SK-N-SH (cell line): ENCODE measurements around the gene CNGA3. TPM values are rescaled to one million over a fixed set of nuclear protein-coding genes. Genes with fewer than 3 reads are reported as not detected.

ENCODE experiments used
- CTCF ChIA-PET: fragments of 300-600, 350-600 bp; formaldehyde crosslinking; extraction: SDS; loops from one replicate; lab custom pipeline; 2021; lab: Yijun Ruan, JAX
- POLR2A ChIA-PET: fragments of 350-600 bp; sonication (Branson Sonifier 250); formaldehyde crosslinking; extraction: SDS; loops from one replicate; lab custom pipeline; 2020; ENCODE audit warnings: antibody characterized with exemption, inconsistent platforms; lab: Yijun Ruan, JAX
- DNase-seq: peaks from one replicate; pipeline ENCODE4 v3.0.0; 2012
- H2AFZ ChIP-seq: fragments of 200-600 bp; sonication (generic); 2 replicates; pipeline ENCODE4 v1.8.1; 2016; ENCODE audit warnings: antibody characterized with exemption, mild to moderate bottlenecking, low read depth
- H3F3A ChIP-seq: fragments of 200-600 bp; sonication (generic); replicated peaks from 2 replicates; pipeline ENCODE3; 2016; ENCODE audit warnings: antibody characterized with exemption, mild to moderate bottlenecking; ENCODE audit not compliant: insufficient read depth
- H3K27ac ChIP-seq, 2 experiments: fragments of 200-500 bp in 1 of 2; fragments of 200-600 bp in 1 of 2; sonication (Bioruptor generic) in 1 of 2; sonication (generic), shearing (Covaris generic) in 1 of 2; 2 replicates each; pipeline versions ENCODE4 v1.5.1 to v1.6.1; 2014 to 2016; ENCODE audit warnings: low read depth in 2 of 2, inconsistent platforms in 1 of 2, low read length in 1 of 2, mild to moderate bottlenecking in 1 of 2, mixed read lengths in 1 of 2
- H3K27me3 ChIP-seq: fragments of 200-600 bp; sonication (generic), shearing (Covaris generic); 2 replicates; pipeline ENCODE4 v1.6.1; 2016; ENCODE audit warnings: mixed run types; ENCODE audit not compliant: insufficient read depth
- H3K36me3 ChIP-seq, 2 experiments: fragments of 200-500 bp in 1 of 2; fragments of 200-600 bp in 1 of 2; sonication (Bioruptor generic) in 1 of 2; sonication (generic) in 1 of 2; replicated peaks in 1 of 2; 2 replicates each; pipeline versions ENCODE3 to v1.5.1; 2014 to 2016; ENCODE audit warnings: low read length in 1 of 2, mild to moderate bottlenecking in 1 of 2; ENCODE audit not compliant: insufficient read depth in 2 of 2, control insufficient read depth in 1 of 2
- H3K4me1 ChIP-seq, 2 experiments: fragments of 200-500 bp in 1 of 2; fragments of 200-600 bp in 1 of 2; sonication (Bioruptor generic) in 1 of 2; sonication (generic), shearing (Covaris generic) in 1 of 2; 2 replicates each; pipeline versions ENCODE4 v1.5.1 to v1.6.1; 2014 to 2016; ENCODE audit warnings: low read depth in 1 of 2, low read length in 1 of 2, mixed run types in 1 of 2; ENCODE audit not compliant: insufficient read depth in 2 of 2, control insufficient read depth in 1 of 2
- H3K4me2 ChIP-seq: fragments of 200-600 bp; sonication (generic), shearing (Covaris generic); 2 replicates; pipeline ENCODE4 v1.6.1; 2017; ENCODE audit warnings: mixed run types
- H3K4me3 ChIP-seq, 2 experiments: fragments of 200-500 bp in 1 of 2; fragments of 200-600 bp in 1 of 2; sonication (Bioruptor generic) in 1 of 2; sonication (generic), shearing (Covaris generic) in 1 of 2; 2 replicates each; pipeline versions ENCODE4 v1.5.1 to v1.8.1; 2014 to 2016; ENCODE audit warnings: low read depth in 2 of 2, inconsistent platforms in 1 of 2, low read length in 1 of 2, mild to moderate bottlenecking in 1 of 2, mixed read lengths in 1 of 2, moderate library complexity in 1 of 2
- H3K79me2 ChIP-seq: fragments of 200-600 bp; sonication (generic); 2 replicates; pipeline ENCODE4 v1.8.1; 2017; ENCODE audit warnings: mild to moderate bottlenecking; ENCODE audit not compliant: insufficient read depth
- H3K9ac ChIP-seq: fragments of 200-600 bp; sonication (generic); 2 replicates; pipeline ENCODE4 v1.6.1; 2017; ENCODE audit warnings: mixed run types
- H3K9me2 ChIP-seq: fragments of 200-600 bp; sonication (generic); 2 replicates; pipeline ENCODE4 v1.6.1; 2017; ENCODE audit warnings: mixed run types
- H3K9me3 ChIP-seq: fragments of 200-600 bp; sonication (generic); 2 replicates; pipeline ENCODE4 v1.6.1; 2017; ENCODE audit warnings: mixed run types, mild to moderate bottlenecking, moderate library complexity
- H4K20me1 ChIP-seq: fragments of 200-600 bp; sonication (generic); 2 replicates; pipeline ENCODE4 v1.6.1; 2017; ENCODE audit warnings: mild to moderate bottlenecking, mixed run types; ENCODE audit not compliant: insufficient read depth
- EP300 ChIP-seq, 2 experiments: IDR thresholded peaks; 2 replicates each; pipeline versions ENCODE4 v1.4.0 to v1.6.1; 2012; ENCODE audit warnings: borderline replicate concordance in 1 of 2, low read depth in 1 of 2, low read length in 1 of 2
- EZH2phosphoT487 ChIP-seq: fragments of 200-600 bp; sonication (generic); IDR thresholded peaks from 2 replicates; pipeline ENCODE4 v1.6.1; 2017; ENCODE audit warnings: low read depth, mixed run types, mild to moderate bottlenecking, antibody characterized with exemption, moderate library complexity, borderline replicate concordance
- FOXJ3 ChIP-seq: sonication (generic); formaldehyde crosslinking; IDR thresholded peaks from 2 replicates; pipeline ENCODE4 v1.5.1; 2020; ENCODE audit warnings: mild to moderate bottlenecking, missing genetic modification reagents
- FOXM1 ChIP-seq: IDR thresholded peaks from 2 replicates; pipeline ENCODE4 v1.4.0; 2012; ENCODE audit warnings: low read depth, mild to moderate bottlenecking
- GABPA ChIP-seq: IDR thresholded peaks from 2 replicates; pipeline ENCODE4 v1.4.0; 2012; ENCODE audit warnings: low read depth, mild to moderate bottlenecking
- GATA2 ChIP-seq: sonication (generic); formaldehyde crosslinking; IDR thresholded peaks from 2 replicates; pipeline ENCODE4 v1.5.0; 2020; ENCODE audit warnings: mild to moderate bottlenecking, missing genetic modification reagents
- IRF3 ChIP-seq: fragments of 150-350 bp; IDR thresholded peaks from 2 replicates; pipeline ENCODE4 v1.6.1; 2016; ENCODE audit warnings: mild to moderate bottlenecking, low read depth, low read length
- JUND ChIP-seq: IDR thresholded peaks from 2 replicates; pipeline ENCODE4 v1.4.0; 2012
- MEF2A ChIP-seq: IDR thresholded peaks from 2 replicates; pipeline ENCODE4 v1.4.0; 2012; ENCODE audit warnings: low read depth, borderline replicate concordance
- NRF1 ChIP-seq: IDR thresholded peaks from 2 replicates; pipeline ENCODE4 v1.6.1; 2012; ENCODE audit warnings: low read depth, mild to moderate bottlenecking, low read length
- RAD21 ChIP-seq: IDR thresholded peaks from 2 replicates; pipeline ENCODE4 v1.6.1; 2012; ENCODE audit warnings: mild to moderate bottlenecking, low read length
- RFX5 ChIP-seq: IDR thresholded peaks from 2 replicates; pipeline ENCODE4 v1.6.1; 2012; ENCODE audit warnings: mild to moderate bottlenecking, improper control_type of control experiment, low read length
- RXRA ChIP-seq: IDR thresholded peaks from 2 replicates; pipeline ENCODE4 v1.4.0; 2012; ENCODE audit warnings: low read depth, mild to moderate bottlenecking, borderline replicate concordance
- SIN3A ChIP-seq: IDR thresholded peaks from 2 replicates; pipeline ENCODE4 v1.6.1; 2012; ENCODE audit warnings: low read depth, mild to moderate bottlenecking, low read length, moderate library complexity, borderline replicate concordance
- SMC3 ChIP-seq: IDR thresholded peaks from 2 replicates; pipeline ENCODE4 v1.6.1; 2012; ENCODE audit warnings: low read depth, low read length, improper control_type of control experiment
- TAF1 ChIP-seq: IDR thresholded peaks from 2 replicates; pipeline ENCODE4 v1.6.1; 2012; ENCODE audit warnings: low read depth, mild to moderate bottlenecking, low read length, moderate library complexity, borderline replicate concordance
- TCF12 ChIP-seq: IDR thresholded peaks from 2 replicates; pipeline ENCODE4 v1.4.0; 2012
- USF1 ChIP-seq: IDR thresholded peaks from 2 replicates; pipeline ENCODE4 v1.4.0; 2012; ENCODE audit warnings: low read depth, borderline replicate concordance
- YY1 ChIP-seq: IDR thresholded peaks from 2 replicates; pipeline ENCODE4 v1.4.0; 2012; ENCODE audit warnings: low read depth, mild to moderate bottlenecking
- WGBS: methylation state at CpG from one replicate; pipeline ENCODE4 v1.1.6; 2017; ENCODE audit warnings: low lambda C conversion rate; 5-methylcytosine and 5-hydroxymethylcytosine counted together
- polyA plus RNA-seq, 3 experiments: library from polyadenylated mRNA; depleted of rRNA; stranded (reverse); fragments of >200 nt; gene quantifications; 2 replicates each; pipeline ENCODE4 v1.2.3, GENCODE V29; 2012

CNGA3 gene
- polyA plus RNA-seq, 1 of the 3 experiments (the other 2 are of a cell fraction) = not detected

- Histone ChIP-seq H3K9me3 (no peaks in the 10 kb centered on the region), H3K4me2 (no peak overlapping the region), H3K79me2 (no peaks in the 10 kb centered on the region), H3K36me3 (no peaks in the 10 kb centered on the region), H3K4me3 (no peak overlapping the region), H3K27ac (no peak overlapping the region), H3K9me2 (no peaks in the 10 kb centered on the region), H2AFZ (no peak overlapping the region), H4K20me1 (no peaks in the 10 kb centered on the region), H3K4me1 (no peaks in the 10 kb centered on the region), H3F3A (no peaks in the 10 kb centered on the region), H3K9ac (no peak overlapping the region), H3K27me3 (peaks cover 7% of the 10 kb centered on the region; the same call in 1 of the 2 replicates)
- no peak for DNase-seq
- CTCF ChIA-PET = no interaction called here
- 63% methylated on average over 9 of the region's 9 CpGs for WGBS
- POLR2A ChIA-PET = no interaction called here
- TF ChIP-seq YY1 (no peak), TCF12 (no peak), USF1 (no peak), IRF3 (no peak), EZH2phosphoT487 (no peak), RXRA (no peak), SMC3 (no peak)
These were observed 23.5 kb downstream of the CNGA3 start for GRCh38 chr2:98369710-98370239.

GRCh38 chr2:98372121-98372520 lies 25.9 kb downstream of the CNGA3 start:
- Histone ChIP-seq H2AFZ (no peak overlapping the region), H3K36me3 (no peaks in the 10 kb centered on the region), H3K4me2 (no peak overlapping the region), H4K20me1 (no peaks in the 10 kb centered on the region), H3K9ac (no peak overlapping the region), H3K27me3 (peaks cover 29% of the 10 kb centered on the region; the same call in 1 of the 2 replicates), H3K27ac (no peak overlapping the region), H3F3A (no peaks in the 10 kb centered on the region), H3K4me3 (no peak overlapping the region)
- WGBS = 48% methylated on average over 4 of the region's 4 CpGs
- POLR2A ChIA-PET = no interaction called here
- no peak for DNase-seq
- TF ChIP-seq MEF2A (no peak), SIN3A (no peak)
- TF ChIP-seq, all 33 proteins: peak for 0
- CTCF ChIA-PET = interaction anchor here (1.4 kb wide), 1 partner anchor 13 kb away, joined by 7 read pairs; no protein-coding TSS in a partner anchor
- Histone ChIP-seq H3K4me1 (peaks cover 0 to 7% of the 10 kb centered on the region in 2 experiments; a peak in 1 of 4 replicates), H3K9me2 (no peaks in the 10 kb centered on the region), H3K9me3 (no peaks in the 10 kb centered on the region), H3K79me2 (no peaks in the 10 kb centered on the region)

- H3K9me3 ChIP-seq = no peaks in the 10 kb centered on the region
- no peaks in the 10 kb centered on the region for H3K79me2 ChIP-seq
- no peaks in the 10 kb centered on the region for H3F3A ChIP-seq
- H3K4me3 ChIP-seq = no peak overlapping the region
- H2AFZ ChIP-seq = no peak overlapping the region
- no peak overlapping the region for H3K4me2 ChIP-seq
- WGBS = 37% methylated on average over 5 of the region's 5 CpGs
- peaks cover 29% of the 10 kb centered on the region; the same call in 1 of the 2 replicates for H3K27me3 ChIP-seq
- POLR2A ChIA-PET = no interaction called here
- H3K27ac ChIP-seq = no peak overlapping the region
- H3K4me1 ChIP-seq = peaks cover 0 to 9% of the 10 kb centered on the region in 2 experiments; a peak in 1 of 4 replicates
- CTCF ChIA-PET = interaction anchor here (0.7 to 1.4 kb wide), 3 partner anchors 9 to 824 kb away, joined by 3 to 7 read pairs (median 3); no protein-coding TSS in a partner anchor
- no peaks in the 10 kb centered on the region for H3K9me2 ChIP-seq
- H3K36me3 ChIP-seq = no peaks in the 10 kb centered on the region
- H3K9ac ChIP-seq = no peak overlapping the region
- DNase-seq = no peak
- no peaks in the 10 kb centered on the region for H4K20me1 ChIP-seq
- TF ChIP-seq FOXJ3 (CRISPR knock-in tag) (no peak), FOXM1 (no peak), RAD21 (no peak), JUND (no peak), EP300 (IDR thresholded peaks at IDR 0.05; ENCODE audit: borderline replicate concordance in 1 of 2, low read depth in 1 of 2, low read length in 1 of 2) (no peak), RFX5 (no peak), SMC3 (no peak), TAF1 (no peak), YY1 (no peak), GATA2 (CRISPR knock-in tag) (no peak), GABPA (no peak), USF1 (no peak), NRF1 (no peak)
These were observed 26.3 kb downstream of the CNGA3 start for GRCh38 chr2:98372579-98372978.
